HS-5 (cell line): ENCODE data around the gene GTF2E1.
"Not testable (repeated sequence)": the region's sequence is repeated elsewhere in the genome, so short reads cannot be mapped to it uniquely, and the experiment has no call there.

Source experiments
- DNase-seq: peaks from one replicate; pipeline ENCODE4 v3.0.0-alpha.2; 2012; ENCODE audit warnings: low read depth

Gene GTF2E1

DNA sequence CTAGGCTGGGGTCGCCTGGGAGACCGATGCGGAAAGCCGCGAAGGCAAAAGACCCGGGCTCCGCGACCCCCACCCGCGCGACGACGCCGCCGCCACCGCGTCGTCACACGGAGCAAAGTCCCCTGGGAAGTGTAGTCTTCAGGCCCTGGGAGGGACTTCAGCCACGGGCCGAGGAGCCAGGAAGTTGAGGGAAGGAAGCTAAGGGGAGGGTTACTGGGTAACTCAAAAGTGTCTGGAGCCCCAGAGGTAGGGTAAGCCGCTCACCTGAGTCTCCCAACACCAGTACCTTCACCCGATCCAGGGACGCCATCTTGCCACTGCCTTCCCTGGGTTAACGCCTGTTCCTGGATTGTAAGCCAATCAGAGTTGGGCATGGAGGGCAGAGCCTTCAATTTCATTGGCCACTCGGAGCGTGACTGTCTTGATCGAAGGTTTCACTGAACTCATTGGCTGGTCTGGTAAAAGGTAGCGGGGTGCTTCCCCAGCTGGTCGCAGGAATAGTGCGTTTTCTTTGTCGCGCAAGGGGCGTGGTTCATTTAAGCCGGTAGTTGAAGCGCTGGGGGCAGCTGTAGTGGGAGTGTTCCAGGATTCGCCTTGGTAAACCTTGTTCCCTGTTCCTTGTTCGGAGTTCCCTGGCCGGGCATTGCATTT, at the start of gene GTF2E1, which contains the start of gene RABL3:
TSS of gene GTF2E1 (plus strand) at position 547 of the 651 bp plus-strand sequence. CDS start 7,809 bp downstream, outside the sequence.
TSS of gene RABL3 (minus strand) at position 319 of the 651 bp plus-strand sequence. CDS start at position 310, 9 bp downstream.
- peak; percentile 98 for DNase-seq

- peak; percentile 13 for DNase-seq
Observed at GRCh38 chr3:120693439-120694171, 48.9 kb upstream of the GTF2E1 start.

- no peak for DNase-seq
Observed at GRCh38 chr3:120699333-120699732, 43.2 kb upstream of the GTF2E1 start.

- DNase-seq, result no peak
Observed at GRCh38 chr3:120705884-120706582, 36.5 kb upstream of the GTF2E1 start.

- no peak for DNase-seq
Observed at GRCh38 chr3:120706950-120707349, 35.6 kb upstream of the GTF2E1 start.

- no peak for DNase-seq
Observed at GRCh38 chr3:120708408-120708807, 34.1 kb upstream of the GTF2E1 start.

DNA sequence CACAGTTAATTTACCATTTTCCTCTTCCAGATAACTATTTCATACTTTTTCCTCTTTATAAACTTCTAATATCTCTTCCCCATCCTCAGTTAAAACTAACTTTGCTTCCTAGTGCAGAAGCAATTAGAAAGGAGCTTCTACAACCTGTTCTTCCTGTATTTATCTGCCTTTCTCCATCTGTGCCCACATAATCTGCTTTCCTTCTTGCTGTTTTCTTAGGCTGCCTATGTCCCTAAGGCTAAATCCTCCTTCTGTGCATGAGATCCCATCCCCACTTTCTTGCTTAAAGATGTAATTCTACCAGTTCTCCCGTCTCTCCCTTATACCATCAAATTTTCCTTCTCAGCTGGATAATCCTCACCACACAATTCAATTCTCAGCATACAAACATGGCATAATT, 32.2 kb upstream of the GTF2E1 start:
- no peak for DNase-seq

DNA sequence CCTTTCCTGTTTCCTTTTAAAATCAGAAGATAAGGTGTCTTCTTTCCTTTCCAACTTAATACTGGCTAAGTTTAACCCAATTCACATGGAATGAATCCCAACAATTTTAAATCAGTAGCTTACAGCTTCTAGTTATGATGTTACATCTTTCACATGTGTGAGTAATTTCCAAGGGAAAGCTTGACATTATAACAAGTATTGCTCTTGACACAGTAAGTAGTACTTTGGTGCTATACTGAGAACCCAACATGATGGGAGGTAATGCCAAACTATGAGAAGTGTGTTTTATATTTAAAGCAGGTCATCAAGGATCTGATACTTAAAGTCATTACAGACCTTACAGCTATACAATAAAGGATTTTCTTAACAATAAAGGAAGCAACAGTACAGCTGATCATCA, 29.3 kb upstream of the GTF2E1 start:
- DNase-seq, result no peak

GRCh38 chr3:120719167-120719834, 23.2 kb upstream of the GTF2E1 start:
- not testable (repeated sequence) for DNase-seq

DNA sequence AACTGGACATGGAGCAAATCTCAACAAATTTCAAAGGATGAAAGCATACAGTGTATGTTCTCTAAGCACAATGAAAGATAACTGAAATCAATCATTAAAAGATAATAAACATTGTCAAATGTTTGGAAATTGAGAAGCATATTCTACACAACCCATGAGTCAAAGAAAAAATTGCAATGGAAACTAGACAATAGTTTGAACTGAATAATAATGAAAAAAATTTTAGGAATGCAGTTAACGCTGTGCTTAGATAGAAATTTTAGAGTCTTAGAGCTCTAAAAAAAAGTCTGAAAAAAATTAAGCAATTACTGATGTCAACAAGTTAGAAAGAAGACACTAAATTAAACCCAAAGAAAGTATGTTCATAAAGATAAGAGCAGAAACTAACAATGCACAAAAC, 15.8 kb upstream of the GTF2E1 start:
- no peak for DNase-seq

DNA sequence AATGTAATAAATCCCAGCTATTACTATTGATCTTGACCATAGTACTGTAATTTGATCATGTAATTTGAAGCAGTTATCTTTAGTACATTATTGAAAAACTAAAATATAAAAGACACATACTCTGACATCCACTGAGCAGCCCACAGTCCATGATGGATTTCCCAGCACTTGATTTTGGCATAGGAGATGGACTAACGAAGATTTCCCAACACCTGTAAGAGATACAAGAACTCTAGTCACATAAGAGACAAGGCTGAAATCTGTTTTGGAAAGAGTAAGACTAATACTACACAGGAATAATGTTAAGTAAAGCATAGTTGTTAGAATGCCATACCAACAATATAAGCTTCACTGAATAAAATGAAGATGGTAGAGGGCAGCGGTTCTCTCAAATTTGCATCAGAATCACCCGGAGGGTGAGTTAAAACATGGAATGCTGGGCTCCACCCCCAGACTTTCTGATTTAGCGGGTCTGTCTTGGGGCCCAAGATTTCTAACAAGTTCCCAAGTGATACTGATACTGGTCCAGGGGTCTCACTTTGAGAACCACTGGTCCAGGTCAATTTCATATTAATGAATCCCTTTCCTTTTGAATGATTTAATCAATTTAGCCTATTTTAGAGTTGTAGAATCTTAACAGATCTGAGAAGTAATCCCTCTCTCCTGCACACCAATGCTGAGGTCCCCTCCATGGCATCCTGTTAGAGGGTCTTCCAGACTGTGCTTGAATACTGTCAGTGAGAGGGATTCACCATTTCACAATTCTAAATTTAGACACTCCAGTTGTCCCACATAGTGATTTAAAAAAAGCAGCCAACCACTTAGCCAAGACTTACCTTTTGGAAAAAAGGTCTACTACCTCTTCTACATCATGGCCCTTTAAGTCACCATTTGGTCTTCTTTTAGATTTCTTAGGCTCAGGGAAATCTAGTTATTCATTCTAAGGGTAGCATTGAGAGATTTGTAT, 11.7 kb upstream of the GTF2E1 start:
- no peak for DNase-seq

- not testable (repeated sequence) for DNase-seq
Observed at GRCh38 chr3:120738006-120738405, 4.5 kb upstream of the GTF2E1 start.

GRCh38 chr3:120741320-120741719, 1.2 kb upstream of the GTF2E1 start:
- DNase-seq, result no peak

GRCh38 chr3:120741837-120742197, 727 bp upstream of the GTF2E1 start:
- DNase-seq, result peak; percentile 49

DNA sequence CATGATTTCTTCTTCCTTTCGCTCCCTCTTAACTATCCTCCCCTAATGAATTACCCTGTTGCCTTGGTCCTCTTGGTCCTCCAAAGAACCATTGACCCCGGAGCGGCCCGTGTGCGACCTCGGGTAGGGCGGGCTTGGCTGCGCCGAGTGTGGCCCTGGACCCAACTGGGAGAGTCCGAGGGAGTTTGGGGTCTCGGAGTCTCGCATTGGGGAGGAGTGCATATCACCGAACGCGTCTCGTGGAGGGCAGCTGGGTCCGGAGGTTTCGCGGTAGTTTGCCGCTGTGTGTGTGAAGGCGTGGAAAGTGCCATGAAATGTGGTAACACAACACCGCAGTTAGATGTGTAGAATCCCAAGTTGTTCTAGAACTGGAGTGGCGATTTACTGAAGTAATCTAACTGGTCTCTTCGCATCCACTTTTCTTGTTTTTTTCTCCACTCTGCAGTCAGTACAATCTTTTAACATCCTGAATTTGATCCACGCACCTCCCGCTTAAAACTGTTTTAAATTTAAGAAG, 363 bp downstream of the GTF2E1 start:
- DNase-seq, result no peak

GRCh38 chr3:120743556-120744195, 1.1 kb downstream of the GTF2E1 start:
- DNase-seq, result no peak

DNA sequence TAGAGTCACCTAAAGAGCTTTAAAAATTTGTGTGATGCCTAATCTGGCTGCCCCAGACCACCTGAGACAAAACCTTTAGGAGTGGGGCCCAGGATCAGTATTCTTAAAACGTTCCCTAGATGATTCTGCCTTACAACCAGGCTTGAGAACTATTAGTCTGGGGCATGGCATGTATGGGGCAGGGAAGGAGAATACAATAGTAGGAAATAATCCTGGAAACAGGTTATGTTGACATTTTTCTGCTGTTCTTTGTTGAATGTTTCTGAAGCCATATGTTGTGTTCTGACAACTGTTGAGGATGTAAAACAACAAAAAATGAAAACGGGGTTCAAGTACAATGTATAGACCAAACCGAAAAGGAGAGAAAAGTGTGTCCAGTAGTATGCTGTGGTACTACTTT, 2.9 kb downstream of the GTF2E1 start:
- DNase-seq, result no peak

- no peak for DNase-seq
Observed at GRCh38 chr3:120749843-120750242, 7.3 kb downstream of the GTF2E1 start.

GRCh38 chr3:120752230-120752629, 9.7 kb downstream of the GTF2E1 start:
- no peak for DNase-seq

DNA sequence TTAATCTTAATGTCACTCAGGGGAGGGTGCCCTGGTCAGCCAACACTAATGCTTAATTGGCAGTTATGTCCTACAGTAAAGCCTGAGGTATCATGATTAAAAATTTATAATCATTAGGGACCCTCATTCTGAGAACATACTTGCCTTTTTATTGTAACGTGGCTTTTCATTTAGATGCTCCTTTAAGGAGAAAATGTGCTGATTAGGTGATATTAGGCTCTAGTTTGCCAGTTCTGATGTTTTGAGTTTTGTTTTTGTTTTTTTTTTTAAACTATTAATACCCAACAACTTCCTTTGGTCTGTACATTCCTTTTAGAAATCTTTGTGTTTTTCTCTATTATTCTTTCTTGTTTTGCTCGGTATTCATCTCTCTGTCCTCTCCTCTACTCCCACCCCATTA, 10.3 kb downstream of the GTF2E1 start:
- DNase-seq, result no peak
